Tibial artery (tissue), 4 donors: ENCODE data around the gene MLLT3.

Source experiments
- DNase-seq, 2 donors: peaks; one replicate each; pipeline ENCODE4 v3.0.0-alpha.2; 2019
- H3K27ac ChIP-seq, 2 donors: fragments of 200-600 bp; sonication (generic) in 1 of 2; 1 replicate in 1 of 2; 2 replicates in 1 of 2; pipeline ENCODE4 v1.5.1; 2018 to 2019; ENCODE audit warnings: mild to moderate bottlenecking in 1 of 2
- H3K27me3 ChIP-seq, 2 donors: fragments of 200-600 bp; sonication (generic) in 1 of 2; one replicate each; pipeline versions ENCODE4 v1.5.1 to v1.6.0; 2016 to 2019
- H3K36me3 ChIP-seq, 3 donors: fragments of 200-600 bp; sonication (generic) in 2 of 3; one replicate each; pipeline ENCODE4 v1.5.1; 2016 to 2019; ENCODE audit warnings: mild to moderate bottlenecking in 2 of 3
- H3K4me1 ChIP-seq, 4 donors: fragments of 200-600 bp; sonication (generic) in 2 of 4; 1 replicate in 3 of 4; 2 replicates in 1 of 4; pipeline ENCODE4 v1.5.1; 2016 to 2019
- H3K4me3 ChIP-seq, 2 donors: fragments of 200-600 bp; sonication (generic) in 1 of 2; 1 replicate in 1 of 2; 2 replicates in 1 of 2; pipeline ENCODE4 v1.5.1; 2018 to 2019; ENCODE audit warnings: mild to moderate bottlenecking in 2 of 2
- H3K9me3 ChIP-seq, 3 donors: fragments of 200-600 bp; sonication (generic) in 1 of 3; one replicate each; pipeline ENCODE4 v1.5.1; 2016 to 2019
- intact Hi-C: fragments of 100-400 bp; cut with DNase I; formaldehyde crosslinking; loops from one replicate; pipeline ENCODE4 v1.15.0; 2023; ENCODE audit warnings: low total_unique reads
- TF ChIP-seq, protein P1 (sequence below), 2 experiments: fragments of 200-600 bp in 1 of 2; fragments of 450-650 bp in 1 of 2; IDR thresholded peaks; one replicate each; pipeline ENCODE4 v1.5.1; 2017 to 2019; ENCODE audit warnings: antibody characterized with exemption in 2 of 2, mild to moderate bottlenecking in 1 of 2, moderate library complexity in 1 of 2

The MLLT3 gene

DNA sequence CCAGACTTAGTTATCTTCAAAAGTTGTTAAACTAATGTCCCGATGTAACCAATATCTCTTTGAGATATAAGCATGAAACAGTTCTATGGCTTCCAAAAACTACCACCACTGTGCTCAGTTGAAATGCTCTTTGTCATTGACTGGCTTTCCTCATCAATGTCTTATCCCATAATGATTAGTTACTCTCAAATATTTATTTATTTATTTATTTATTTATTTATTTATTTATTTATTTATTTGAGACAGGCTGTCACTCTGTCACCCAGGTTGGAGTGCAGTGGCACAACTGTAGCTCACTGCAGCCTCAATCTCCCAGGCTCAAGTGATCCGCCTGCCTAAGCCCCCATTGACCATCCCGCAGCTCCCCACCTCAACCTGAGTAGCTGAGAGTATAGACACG is 28.0 kb upstream of the MLLT3 start:
- no peak overlapping the region for H3K4me3 ChIP-seq
- H3K27me3 ChIP-seq = no peaks in the 10 kb centered on the region
- no peak overlapping the region for H3K27ac ChIP-seq
- intact Hi-C loops = no loop called here
- no peaks in the 10 kb centered on the region for H3K36me3 ChIP-seq
- no peaks in the 10 kb centered on the region for H3K4me1 ChIP-seq
- no peak for DNase-seq
- TF ChIP-seq, protein P1, sequence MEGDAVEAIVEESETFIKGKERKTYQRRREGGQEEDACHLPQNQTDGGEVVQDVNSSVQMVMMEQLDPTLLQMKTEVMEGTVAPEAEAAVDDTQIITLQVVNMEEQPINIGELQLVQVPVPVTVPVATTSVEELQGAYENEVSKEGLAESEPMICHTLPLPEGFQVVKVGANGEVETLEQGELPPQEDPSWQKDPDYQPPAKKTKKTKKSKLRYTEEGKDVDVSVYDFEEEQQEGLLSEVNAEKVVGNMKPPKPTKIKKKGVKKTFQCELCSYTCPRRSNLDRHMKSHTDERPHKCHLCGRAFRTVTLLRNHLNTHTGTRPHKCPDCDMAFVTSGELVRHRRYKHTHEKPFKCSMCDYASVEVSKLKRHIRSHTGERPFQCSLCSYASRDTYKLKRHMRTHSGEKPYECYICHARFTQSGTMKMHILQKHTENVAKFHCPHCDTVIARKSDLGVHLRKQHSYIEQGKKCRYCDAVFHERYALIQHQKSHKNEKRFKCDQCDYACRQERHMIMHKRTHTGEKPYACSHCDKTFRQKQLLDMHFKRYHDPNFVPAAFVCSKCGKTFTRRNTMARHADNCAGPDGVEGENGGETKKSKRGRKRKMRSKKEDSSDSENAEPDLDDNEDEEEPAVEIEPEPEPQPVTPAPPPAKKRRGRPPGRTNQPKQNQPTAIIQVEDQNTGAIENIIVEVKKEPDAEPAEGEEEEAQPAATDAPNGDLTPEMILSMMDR (IDR thresholded peaks at IDR 0.05) = no peak
- H3K9me3 ChIP-seq = no peaks in the 10 kb centered on the region

DNA sequence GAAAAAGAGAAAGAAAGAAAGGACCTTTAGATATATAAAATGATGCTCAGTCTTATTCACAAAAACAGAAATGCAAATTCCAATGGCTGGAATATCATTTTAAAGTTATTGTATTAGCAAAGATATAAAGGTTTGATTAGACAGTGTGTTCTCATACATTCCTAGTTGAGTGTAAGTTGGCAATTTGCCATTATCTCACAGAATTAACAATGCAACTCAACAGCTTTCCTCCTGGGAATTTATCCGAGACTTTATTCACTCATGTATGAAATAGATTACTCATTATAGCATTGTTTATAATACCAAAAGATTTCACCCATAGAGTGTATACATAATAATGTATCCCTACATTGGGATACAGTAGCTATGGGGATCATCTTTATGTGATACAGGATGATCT is 27.1 kb upstream of the MLLT3 start:
- DNase-seq = no peak
- TF ChIP-seq, protein P1 (IDR thresholded peaks at IDR 0.05) = no peak
- intact Hi-C loops = no loop called here

DNA sequence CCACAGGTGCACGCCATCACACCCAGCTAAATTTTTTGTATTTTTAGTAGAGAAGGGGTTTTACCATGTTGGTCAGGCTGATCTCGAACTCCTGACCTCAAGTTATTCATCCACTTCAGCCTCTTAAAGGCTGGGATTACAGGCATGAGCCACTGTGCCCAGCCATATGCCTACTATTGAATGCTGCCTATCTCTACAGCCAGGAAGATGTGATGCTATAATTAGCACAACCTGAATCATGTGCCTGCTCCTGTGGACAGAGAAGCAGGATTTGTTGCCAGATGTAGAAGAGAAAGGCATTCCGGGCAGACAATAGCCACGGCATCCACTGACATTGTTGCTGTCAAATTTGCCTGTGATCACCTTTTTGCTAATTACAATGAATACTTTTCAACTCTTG is 24.4 kb upstream of the MLLT3 start:
- Histone ChIP-seq H3K36me3 (no peaks in the 10 kb centered on the region), H3K9me3 (no peaks in the 10 kb centered on the region), H3K27ac (no peak overlapping the region), H3K4me1 (no peaks in the 10 kb centered on the region), H3K27me3 (no peaks in the 10 kb centered on the region), H3K4me3 (no peak overlapping the region)
- TF ChIP-seq, protein P1 (IDR thresholded peaks at IDR 0.05) = no peak
- no peak for DNase-seq
- intact Hi-C loops = no loop called here

More for the DNA sequence above, 27.1 kb upstream of the MLLT3 start:
- no peaks in the 10 kb centered on the region for H3K9me3 ChIP-seq
- H3K4me1 ChIP-seq = no peaks in the 10 kb centered on the region
- H3K27ac ChIP-seq = no peak overlapping the region
- no peaks in the 10 kb centered on the region for H3K36me3 ChIP-seq
- H3K4me3 ChIP-seq = no peak overlapping the region
- no peaks in the 10 kb centered on the region for H3K27me3 ChIP-seq

DNA sequence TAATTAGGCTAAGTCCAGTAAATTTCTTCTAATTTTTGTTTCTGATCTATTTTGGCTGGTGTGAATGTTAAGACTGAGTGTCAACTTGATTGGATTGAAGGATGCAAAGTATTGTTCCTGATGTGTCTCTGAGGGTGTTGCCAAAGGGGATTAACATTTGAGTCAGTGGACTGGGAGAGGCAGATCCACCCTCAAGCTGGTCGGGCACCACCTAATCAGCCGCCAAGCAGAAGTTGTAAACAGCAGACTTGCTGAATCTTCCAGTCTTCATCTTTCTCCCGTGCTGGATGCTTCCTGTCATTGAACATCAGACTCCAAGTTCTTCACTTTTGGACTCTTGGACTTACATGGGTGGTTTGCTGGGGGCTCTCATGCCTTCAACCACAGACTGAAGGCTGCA is 21.4 kb upstream of the MLLT3 start:
- no peak overlapping the region for H3K27ac ChIP-seq
- TF ChIP-seq, protein P1 (IDR thresholded peaks at IDR 0.05) = no peak
- intact Hi-C loops = loop anchor here (5.0 kb wide), 1 partner anchor 99 kb away; no protein-coding TSS in a partner anchor
- no peak overlapping the region for H3K4me3 ChIP-seq
- H3K36me3 ChIP-seq = no peaks in the 10 kb centered on the region
- no peaks in the 10 kb centered on the region for H3K27me3 ChIP-seq
- no peaks in the 10 kb centered on the region for H3K9me3 ChIP-seq
- DNase-seq = no peak
- peaks cover 0 to 6% (median 0%) of the 10 kb centered on the region in 4 donors for H3K4me1 ChIP-seq

DNA sequence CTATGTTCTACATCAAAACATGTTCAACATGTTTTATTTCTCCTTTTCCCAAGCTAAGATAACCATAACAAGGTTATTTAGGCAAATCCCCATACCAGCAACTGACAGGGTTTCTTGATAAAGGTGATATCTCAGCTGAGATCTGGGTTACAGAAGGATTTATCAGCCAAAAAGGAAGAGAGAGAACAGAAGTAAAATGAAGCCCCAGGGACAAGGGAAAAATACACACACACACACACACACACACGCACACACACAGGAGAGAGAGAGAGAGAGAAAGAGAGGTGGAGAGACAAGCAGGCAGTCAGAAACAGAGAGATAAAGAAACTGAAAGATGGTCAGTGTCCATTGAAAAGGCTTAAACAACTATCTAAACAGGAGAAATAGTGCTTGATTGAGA is 19.7 kb upstream of the MLLT3 start:
- intact Hi-C loops = loop anchor here (5.0 kb wide), 1 partner anchor 100 kb away; no protein-coding TSS in a partner anchor
- Histone ChIP-seq H3K36me3 (no peaks in the 10 kb centered on the region), H3K27me3 (no peaks in the 10 kb centered on the region), H3K9me3 (no peaks in the 10 kb centered on the region), H3K27ac (no peak overlapping the region), H3K4me1 (peaks cover 0 to 6% (median 0%) of the 10 kb centered on the region in 4 donors), H3K4me3 (no peak overlapping the region)
- TF ChIP-seq, protein P1 (IDR thresholded peaks at IDR 0.05) = no peak
- DNase-seq = no peak
